ENCODE results near the gene SMURF1.

- TF ChIP-seq CTCF (IDR thresholded peaks at IDR 0.05) (no peak), POLR2AphosphoS5 (IDR thresholded peaks at IDR 0.05) (no peak), POLR2A (IDR thresholded peaks at IDR 0.05) (no peak), EP300 (IDR thresholded peaks at IDR 0.05; ENCODE audit: low read depth) (no peak)
Observed at GRCh38 chr7:99004781-99005500, 139.0 kb downstream of the SMURF1 start.
